ENCODE measurements around the gene PTOV1.

DNA sequence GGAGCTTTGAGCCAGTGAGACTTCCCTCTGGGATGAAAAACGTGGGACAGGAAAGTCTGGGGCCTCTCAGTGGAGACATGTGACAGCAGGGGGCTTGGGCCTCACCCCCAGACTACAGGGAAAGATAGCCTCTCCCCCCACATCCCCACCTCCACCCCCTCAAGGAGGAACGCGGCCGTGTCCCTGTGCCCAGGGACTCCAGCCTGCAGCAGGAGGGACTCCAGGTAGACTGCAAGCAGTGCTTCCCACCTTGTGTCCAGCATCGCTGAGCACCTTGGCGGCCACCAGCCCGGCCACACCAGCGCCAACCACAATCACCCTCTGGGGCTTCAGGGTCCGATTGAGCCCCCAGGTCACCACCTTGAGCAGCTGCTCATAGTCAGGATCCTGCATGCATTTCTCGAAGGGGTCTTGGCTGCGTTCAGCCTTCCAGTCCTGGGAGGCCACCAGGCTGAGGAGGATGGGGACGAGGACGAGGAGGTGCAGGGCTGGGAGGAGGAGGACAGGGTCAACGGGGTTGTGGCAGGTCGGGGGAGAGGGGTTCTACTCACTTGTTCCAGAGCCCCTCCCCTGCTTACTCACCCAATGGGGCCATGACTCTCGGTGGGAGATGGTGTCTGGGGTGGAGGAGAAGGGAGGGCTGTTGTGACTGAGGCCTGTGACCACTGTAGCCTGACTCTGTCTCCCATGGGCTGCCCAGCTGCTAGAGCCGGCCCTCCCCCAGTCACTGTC is 44.8 kb downstream of the PTOV1 start:
- TF ChIP-seq, protein P1, sequence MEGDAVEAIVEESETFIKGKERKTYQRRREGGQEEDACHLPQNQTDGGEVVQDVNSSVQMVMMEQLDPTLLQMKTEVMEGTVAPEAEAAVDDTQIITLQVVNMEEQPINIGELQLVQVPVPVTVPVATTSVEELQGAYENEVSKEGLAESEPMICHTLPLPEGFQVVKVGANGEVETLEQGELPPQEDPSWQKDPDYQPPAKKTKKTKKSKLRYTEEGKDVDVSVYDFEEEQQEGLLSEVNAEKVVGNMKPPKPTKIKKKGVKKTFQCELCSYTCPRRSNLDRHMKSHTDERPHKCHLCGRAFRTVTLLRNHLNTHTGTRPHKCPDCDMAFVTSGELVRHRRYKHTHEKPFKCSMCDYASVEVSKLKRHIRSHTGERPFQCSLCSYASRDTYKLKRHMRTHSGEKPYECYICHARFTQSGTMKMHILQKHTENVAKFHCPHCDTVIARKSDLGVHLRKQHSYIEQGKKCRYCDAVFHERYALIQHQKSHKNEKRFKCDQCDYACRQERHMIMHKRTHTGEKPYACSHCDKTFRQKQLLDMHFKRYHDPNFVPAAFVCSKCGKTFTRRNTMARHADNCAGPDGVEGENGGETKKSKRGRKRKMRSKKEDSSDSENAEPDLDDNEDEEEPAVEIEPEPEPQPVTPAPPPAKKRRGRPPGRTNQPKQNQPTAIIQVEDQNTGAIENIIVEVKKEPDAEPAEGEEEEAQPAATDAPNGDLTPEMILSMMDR (IDR thresholded peaks at IDR 0.05; ENCODE audit: insufficient read depth, low read length, poor library complexity, severe bottlenecking): no peak
- TF ChIP-seq EZH2phosphoT487 (conservative IDR thresholded peaks at IDR 0.05; ENCODE audit: low read length): no peak

Data from SU-DHL-6 (cell line).